AG09309 (cell line): Measurements from ENCODE around the gene GRPEL1.

Experiments
- DNase-seq: peaks from one replicate; pipeline ENCODE4 v3.0.0-alpha.2; 2010; ENCODE audit warnings: low read depth
- H3K4me3 ChIP-seq: 2 replicates; pipeline ENCODE4 v1.5.1; 2011; ENCODE audit warnings: mild to moderate bottlenecking, low read depth, low read length, moderate library complexity; ENCODE audit not compliant: control insufficient read depth
- CTCF ChIP-seq: IDR thresholded peaks from 2 replicates; pipeline ENCODE4 v1.5.1; 2011; ENCODE audit warnings: mild to moderate bottlenecking, low read depth, low read length, inconsistent platforms; ENCODE audit not compliant: insufficient read depth, control insufficient read depth; ENCODE audit errors: missing control alignments

Gene GRPEL1

GRCh38 chr4:7067452-7068278, at the start of gene GRPEL1:
Gene GRPEL1, minus strand, starts transcription at chr4:7068064. Its CDS starts 32 bp downstream, at chr4:7068032.
- TF ChIP-seq CTCF = no peak
- peak; percentile 98 for DNase-seq
- peak within 1 kb of the TSS; percentile 80 for H3K4me3 ChIP-seq

- no peak overlapping the region for H3K4me3 ChIP-seq
- no peak for DNase-seq
- TF ChIP-seq CTCF = no peak
Measured at GRCh38 chr4:7116705-7117104, 48.8 kb upstream of the GRPEL1 start.

GRCh38 chr4:7115557-7116340, 47.9 kb upstream of the GRPEL1 start:
- DNase-seq = no peak
- H3K4me3 ChIP-seq = no peak overlapping the region
- no peak for TF ChIP-seq CTCF

- no peak for DNase-seq
- no peak for TF ChIP-seq CTCF
- H3K4me3 ChIP-seq = no peak overlapping the region
Measured at GRCh38 chr4:7112656-7113055, 44.8 kb upstream of the GRPEL1 start.

GRCh38 chr4:7111441-7111840, 43.6 kb upstream of the GRPEL1 start:
- H3K4me3 ChIP-seq = no peak overlapping the region
- no peak for TF ChIP-seq CTCF
- DNase-seq = no peak

GRCh38 chr4:7110546-7110945, 42.7 kb upstream of the GRPEL1 start:
- no peak overlapping the region for H3K4me3 ChIP-seq
- no peak for DNase-seq
- no peak for TF ChIP-seq CTCF
